Measurements from ENCODE around the gene L3MBTL3. TPM values are rescaled to one million over a fixed set of nuclear protein-coding genes. Genes with fewer than 3 reads are reported as not detected.
"Not testable (repeated sequence)": the region's sequence is repeated elsewhere in the genome, so short reads cannot be mapped to it uniquely, and the experiment has no call there.

Gene L3MBTL3
- total and polyA plus RNA-seq, 12 donors = 0.77 to 4.0 (median 2.3) TPM

GRCh38 chr6:130167655-130168054 is 149.3 kb downstream of the L3MBTL3 start:
- Histone ChIP-seq H3K27me3 (peaks cover 0 to 6% (median 0%) of the 10 kb centered on the region in 7 donors), H3K4me3 (no peak overlapping the region), H3K4me1 (no peaks in the 10 kb centered on the region), H3K9me3 (peaks cover 0 to 25% (median 0%) of the 10 kb centered on the region in 11 donors), H3K36me3 (no peaks in the 10 kb centered on the region), H3K27ac (no peak overlapping the region)
- ATAC-seq (no peak), DNase-seq (no peak)
- TF ChIP-seq CTCF (IDR thresholded peaks at IDR 0.05) = no peak
- intact Hi-C loops (cut with DNase I) = no loop called here
- WGBS, 2 donors = 77 to 78% methylated on average over 5 of the region's 5 CpGs

- intact Hi-C loops (cut with DNase I); DNase-seq; H3K27me3 ChIP-seq; H3K4me1 ChIP-seq; H3K27ac ChIP-seq; H3K4me3 ChIP-seq; ATAC-seq; H3K36me3 ChIP-seq: not testable (repeated sequence)
- peaks cover 0 to 28% (median 0%) of the 10 kb centered on the region in 11 donors for H3K9me3 ChIP-seq
- WGBS, 2 donors = 82 to 91% methylated on average over 4 of the region's 4 CpGs
Measured at GRCh38 chr6:130170160-130170559, 151.8 kb downstream of the L3MBTL3 start.

GRCh38 chr6:130173377-130174004 is 155.1 kb downstream of the L3MBTL3 start:
- H3K27me3 ChIP-seq; ATAC-seq; DNase-seq; intact Hi-C loops (cut with DNase I); H3K36me3 ChIP-seq; H3K27ac ChIP-seq; H3K4me1 ChIP-seq; H3K4me3 ChIP-seq: not testable (repeated sequence)
- H3K9me3 ChIP-seq = peaks cover 0 to 28% (median 0%) of the 10 kb centered on the region in 11 donors
- 66 to 74% methylated on average over 4 of the region's 4 CpGs for WGBS, 2 donors

- intact Hi-C loops (cut with DNase I) = no loop called here
- no peak for TF ChIP-seq CTCF (IDR thresholded peaks at IDR 0.05)
Measured at GRCh38 chr6:130176378-130176777, 158.0 kb downstream of the L3MBTL3 start.

GRCh38 chr6:130178692-130179091 is 160.3 kb downstream of the L3MBTL3 start:
- Histone ChIP-seq H3K27me3 (peaks cover 0 to 5% (median 0%) of the 10 kb centered on the region in 7 donors), H3K4me1 (no peaks in the 10 kb centered on the region), H3K9me3 (no peaks in the 10 kb centered on the region), H3K36me3 (no peaks in the 10 kb centered on the region), H3K4me3 (no peak overlapping the region), H3K27ac (no peak overlapping the region)
- WGBS, 2 donors = 86 to 97% methylated on average over 1 of the region's 1 CpG
- no peak for ATAC-seq
- TF ChIP-seq CTCF (IDR thresholded peaks at IDR 0.05) = no peak
- no peak for DNase-seq
- intact Hi-C loops (cut with DNase I) = no loop called here

More at GRCh38 chr6:130176378-130176777, 158.0 kb downstream of the L3MBTL3 start:
- Histone ChIP-seq H3K9me3 (peaks cover 0 to 19% (median 0%) of the 10 kb centered on the region in 11 donors), H3K27me3 (peaks cover 0 to 5% (median 0%) of the 10 kb centered on the region in 7 donors), H3K4me1 (no peaks in the 10 kb centered on the region), H3K4me3 (no peak overlapping the region), H3K36me3 (no peaks in the 10 kb centered on the region), H3K27ac (no peak overlapping the region)
- no peak for DNase-seq
- ATAC-seq = no peak
- 85 to 93% methylated on average over 1 of the region's 1 CpG for WGBS, 2 donors
